HEK293 (cell line): ENCODE data around the gene TRAF4.

Source experiments
- CTCF ChIP-seq: fragments of 450-650 bp; formaldehyde crosslinking; IDR thresholded peaks from 2 replicates; pipeline ENCODE4 v1.5.1; 2016; ENCODE audit warnings: missing biosample characterization, missing genetic modification characterization
- PBX3 ChIP-seq: sonication (generic); formaldehyde crosslinking; IDR thresholded peaks from 2 replicates; pipeline ENCODE4 v1.8.1; 2022; ENCODE audit warnings: mild to moderate bottlenecking, moderate library complexity, missing genetic modification reagents
- SP2 ChIP-seq: fragments of 450-650 bp; formaldehyde crosslinking; IDR thresholded peaks from 2 replicates; pipeline ENCODE4 v1.5.1; 2016; ENCODE audit warnings: missing biosample characterization, missing genetic modification characterization
- ZBTB21 ChIP-seq: fragments of 450-650 bp; formaldehyde crosslinking; IDR thresholded peaks from 2 replicates; pipeline ENCODE4 v1.5.1; 2017; ENCODE audit warnings: missing biosample characterization, missing genetic modification characterization
- ZBTB44 ChIP-seq: fragments of 450-650 bp; IDR thresholded peaks from 2 replicates; pipeline ENCODE4 v1.5.1; 2018; ENCODE audit warnings: missing biosample characterization, mild to moderate bottlenecking, missing genetic modification characterization
- ZNF18 ChIP-seq: fragments of 450-650 bp; formaldehyde crosslinking; IDR thresholded peaks from 2 replicates; pipeline ENCODE4 v1.5.1; 2016; ENCODE audit warnings: missing biosample characterization, missing genetic modification characterization
- ZNF707 ChIP-seq: fragments of 450-650 bp; formaldehyde crosslinking; IDR thresholded peaks from 2 replicates; pipeline ENCODE4 v1.5.1; 2016; ENCODE audit warnings: missing biosample characterization, missing genetic modification characterization
- ZNF776 ChIP-seq: fragments of 450-650 bp; formaldehyde crosslinking; IDR thresholded peaks from 2 replicates; pipeline ENCODE4 v1.5.0; 2017; ENCODE audit warnings: missing biosample characterization, missing genetic modification characterization, borderline replicate concordance
- ZNF830 ChIP-seq: fragments of 450-650 bp; IDR thresholded peaks from 2 replicates; pipeline ENCODE4 v1.5.0; 2018; ENCODE audit warnings: missing biosample characterization, missing genetic modification characterization, low read depth, mild to moderate bottlenecking, moderate library complexity

GRCh38 chr17:28719021-28719433, 24.8 kb upstream of the TRAF4 start:
- TF ChIP-seq ZBTB44 (tag by site-specific recombination), result no peak
- no peak for TF ChIP-seq CTCF (tag by site-specific recombination)
- no peak for TF ChIP-seq ZNF776 (tag by site-specific recombination)
- TF ChIP-seq ZNF707 (tag by site-specific recombination), result no peak
- no peak for TF ChIP-seq ZBTB21 (tag by site-specific recombination)
- TF ChIP-seq SP2 (tag by site-specific recombination), result no peak
- TF ChIP-seq ZNF830, result no peak
- no peak for TF ChIP-seq ZNF18 (tag by site-specific recombination)
- TF ChIP-seq PBX3 (CRISPR knock-in tag), result no peak
